ENCODE results near the gene NXPE4.

- no peak for TF ChIP-seq CTCF (IDR thresholded peaks at IDR 0.05 in 8 of 11, conservative IDR thresholded peaks at IDR 0.05 in 3 of 11)
- TF ChIP-seq POLR2A (IDR thresholded peaks at IDR 0.05) = no peak
- TF ChIP-seq POLR2AphosphoS5 (IDR thresholded peaks at IDR 0.05) = no peak
Measured at GRCh38 chr11:114605370-114605769, 9.8 kb upstream of the NXPE4 start.

Measured in spleen (tissue), 7 donors.